ENCODE results near the gene MFAP3L.

DNA sequence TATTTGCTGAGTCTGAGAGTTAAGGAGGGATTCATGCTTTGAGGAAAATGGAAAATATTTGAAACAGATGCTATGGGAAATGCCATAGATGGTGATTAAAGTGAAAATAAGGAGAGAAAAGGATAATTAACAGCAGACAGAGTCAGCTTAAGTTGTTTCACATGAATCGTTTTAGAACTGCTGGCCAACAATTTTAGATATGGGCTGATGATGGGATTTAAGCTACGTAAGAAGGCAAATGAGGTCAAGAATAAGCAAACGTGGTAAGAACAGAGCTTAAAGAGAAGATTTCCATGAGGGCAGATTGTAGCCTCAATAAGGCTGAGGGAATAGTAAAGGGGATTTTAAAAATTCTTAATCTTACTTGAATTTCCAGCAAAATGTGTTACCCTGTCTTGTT lies 77.9 kb downstream of the MFAP3L start:
- TF ChIP-seq, protein P1, sequence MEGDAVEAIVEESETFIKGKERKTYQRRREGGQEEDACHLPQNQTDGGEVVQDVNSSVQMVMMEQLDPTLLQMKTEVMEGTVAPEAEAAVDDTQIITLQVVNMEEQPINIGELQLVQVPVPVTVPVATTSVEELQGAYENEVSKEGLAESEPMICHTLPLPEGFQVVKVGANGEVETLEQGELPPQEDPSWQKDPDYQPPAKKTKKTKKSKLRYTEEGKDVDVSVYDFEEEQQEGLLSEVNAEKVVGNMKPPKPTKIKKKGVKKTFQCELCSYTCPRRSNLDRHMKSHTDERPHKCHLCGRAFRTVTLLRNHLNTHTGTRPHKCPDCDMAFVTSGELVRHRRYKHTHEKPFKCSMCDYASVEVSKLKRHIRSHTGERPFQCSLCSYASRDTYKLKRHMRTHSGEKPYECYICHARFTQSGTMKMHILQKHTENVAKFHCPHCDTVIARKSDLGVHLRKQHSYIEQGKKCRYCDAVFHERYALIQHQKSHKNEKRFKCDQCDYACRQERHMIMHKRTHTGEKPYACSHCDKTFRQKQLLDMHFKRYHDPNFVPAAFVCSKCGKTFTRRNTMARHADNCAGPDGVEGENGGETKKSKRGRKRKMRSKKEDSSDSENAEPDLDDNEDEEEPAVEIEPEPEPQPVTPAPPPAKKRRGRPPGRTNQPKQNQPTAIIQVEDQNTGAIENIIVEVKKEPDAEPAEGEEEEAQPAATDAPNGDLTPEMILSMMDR (conservative IDR thresholded peaks at IDR 0.05 in 1 of 2, IDR thresholded peaks at IDR 0.05 in 1 of 2; ENCODE audit: extremely low read depth in 1 of 2, insufficient read depth in 1 of 2, low read depth in 1 of 2, low read length in 2 of 2) = no peak
- TF ChIP-seq EZH2 (IDR thresholded peaks at IDR 0.05; ENCODE audit: borderline replicate concordance, low read length) = no peak

All from mammary epithelial cell (primary cell).